ENCODE data around the gene LDHD.
"Not testable (repeated sequence)": the region's sequence is repeated elsewhere in the genome, so short reads cannot be mapped to it uniquely, and the experiment has no call there.

LDHD gene

GRCh38 chr16:75131081-75131480, 14.5 kb upstream of the LDHD start:
- no peak overlapping the region for H3K9ac ChIP-seq (ENCODE audit: low read depth in 1 of 2, low read length in 2 of 2)
- H3K4me1 ChIP-seq (ENCODE audit: control insufficient read depth in 1 of 2, insufficient read depth in 2 of 2, low read length in 2 of 2), result no peaks in the 10 kb centered on the region
- H3K9me3 ChIP-seq (ENCODE audit: control insufficient read depth in 1 of 2, low read length in 2 of 2), result peaks cover 0 to 6% of the 10 kb centered on the region in 2 donors
- H3K4me3 ChIP-seq (ENCODE audit: low read depth in 1 of 2, low read length in 2 of 2), result no peak overlapping the region
- no peaks in the 10 kb centered on the region for H3K36me3 ChIP-seq (ENCODE audit: control insufficient read depth in 1 of 2, insufficient read depth in 2 of 2, low read length in 2 of 2)
- no peaks in the 10 kb centered on the region for H3K27me3 ChIP-seq (ENCODE audit: control insufficient read depth in 1 of 2, insufficient read depth in 2 of 2, low read length in 2 of 2)
- no peak overlapping the region for H3K27ac ChIP-seq (ENCODE audit: low read depth, low read length)

- H3K4me3 ChIP-seq (ENCODE audit: low read depth in 1 of 2, low read length in 2 of 2), result no peak overlapping the region
- no peak overlapping the region for H3K9ac ChIP-seq (ENCODE audit: low read depth in 1 of 2, low read length in 2 of 2)
- no peaks in the 10 kb centered on the region for H3K27me3 ChIP-seq (ENCODE audit: control insufficient read depth in 1 of 2, insufficient read depth in 2 of 2, low read length in 2 of 2)
- no peak overlapping the region for H3K27ac ChIP-seq (ENCODE audit: low read depth, low read length)
- H3K36me3 ChIP-seq (ENCODE audit: control insufficient read depth in 1 of 2, insufficient read depth in 2 of 2, low read length in 2 of 2), result no peaks in the 10 kb centered on the region
- H3K9me3 ChIP-seq (ENCODE audit: control insufficient read depth in 1 of 2, low read length in 2 of 2), result peaks cover 0 to 6% of the 10 kb centered on the region in 2 donors
- H3K4me1 ChIP-seq (ENCODE audit: control insufficient read depth in 1 of 2, insufficient read depth in 2 of 2, low read length in 2 of 2), result no peaks in the 10 kb centered on the region
Observed at GRCh38 chr16:75130150-75130771, 13.7 kb upstream of the LDHD start.

- H3K27ac ChIP-seq (ENCODE audit: low read depth, low read length); H3K27me3 ChIP-seq (ENCODE audit: control insufficient read depth in 1 of 2, insufficient read depth in 2 of 2, low read length in 2 of 2); H3K9ac ChIP-seq (ENCODE audit: low read depth in 1 of 2, low read length in 2 of 2); H3K9me3 ChIP-seq (ENCODE audit: control insufficient read depth in 1 of 2, low read length in 2 of 2); H3K36me3 ChIP-seq (ENCODE audit: control insufficient read depth in 1 of 2, insufficient read depth in 2 of 2, low read length in 2 of 2); H3K4me1 ChIP-seq (ENCODE audit: control insufficient read depth in 1 of 2, insufficient read depth in 2 of 2, low read length in 2 of 2); H3K4me3 ChIP-seq (ENCODE audit: low read depth in 1 of 2, low read length in 2 of 2): not testable (repeated sequence)
Observed at GRCh38 chr16:75129421-75130149, 13.0 kb upstream of the LDHD start.

- Histone ChIP-seq H3K4me3 (ENCODE audit: low read depth in 1 of 2, low read length in 2 of 2) (no peak overlapping the region), H3K27me3 (ENCODE audit: control insufficient read depth in 1 of 2, insufficient read depth in 2 of 2, low read length in 2 of 2) (no peaks in the 10 kb centered on the region), H3K27ac (ENCODE audit: low read depth, low read length) (no peak overlapping the region), H3K4me1 (ENCODE audit: control insufficient read depth in 1 of 2, insufficient read depth in 2 of 2, low read length in 2 of 2) (no peaks in the 10 kb centered on the region), H3K36me3 (ENCODE audit: control insufficient read depth in 1 of 2, insufficient read depth in 2 of 2, low read length in 2 of 2) (no peaks in the 10 kb centered on the region), H3K9me3 (ENCODE audit: control insufficient read depth in 1 of 2, low read length in 2 of 2) (peaks cover 0 to 6% of the 10 kb centered on the region in 2 donors), H3K9ac (ENCODE audit: low read depth in 1 of 2, low read length in 2 of 2) (no peak overlapping the region)
Observed at GRCh38 chr16:75127713-75128415, 11.3 kb upstream of the LDHD start.

- no peaks in the 10 kb centered on the region for H3K4me1 ChIP-seq (ENCODE audit: control insufficient read depth in 1 of 2, insufficient read depth in 2 of 2, low read length in 2 of 2)
- H3K9ac ChIP-seq (ENCODE audit: low read depth in 1 of 2, low read length in 2 of 2), result no peak overlapping the region
- H3K27me3 ChIP-seq (ENCODE audit: control insufficient read depth in 1 of 2, insufficient read depth in 2 of 2, low read length in 2 of 2), result no peaks in the 10 kb centered on the region
- H3K27ac ChIP-seq (ENCODE audit: low read depth, low read length), result no peak overlapping the region
- H3K4me3 ChIP-seq (ENCODE audit: low read depth in 1 of 2, low read length in 2 of 2), result no peak overlapping the region
- H3K36me3 ChIP-seq (ENCODE audit: control insufficient read depth in 1 of 2, insufficient read depth in 2 of 2, low read length in 2 of 2), result no peaks in the 10 kb centered on the region
- H3K9me3 ChIP-seq (ENCODE audit: control insufficient read depth in 1 of 2, low read length in 2 of 2), result peaks cover 11 to 15% of the 10 kb centered on the region in 2 donors
Observed at GRCh38 chr16:75122609-75123008, 6.0 kb upstream of the LDHD start.

- Histone ChIP-seq H3K36me3 (ENCODE audit: control insufficient read depth in 1 of 2, insufficient read depth in 2 of 2, low read length in 2 of 2) (no peaks in the 10 kb centered on the region), H3K27me3 (ENCODE audit: control insufficient read depth in 1 of 2, insufficient read depth in 2 of 2, low read length in 2 of 2) (no peaks in the 10 kb centered on the region), H3K27ac (ENCODE audit: low read depth, low read length) (no peak overlapping the region), H3K4me1 (ENCODE audit: control insufficient read depth in 1 of 2, insufficient read depth in 2 of 2, low read length in 2 of 2) (no peaks in the 10 kb centered on the region), H3K4me3 (ENCODE audit: low read depth in 1 of 2, low read length in 2 of 2) (no peak overlapping the region), H3K9me3 (ENCODE audit: control insufficient read depth in 1 of 2, low read length in 2 of 2) (peaks cover 11 to 12% of the 10 kb centered on the region in 2 donors), H3K9ac (ENCODE audit: low read depth in 1 of 2, low read length in 2 of 2) (no peak overlapping the region)
Observed at GRCh38 chr16:75121949-75122568, 5.5 kb upstream of the LDHD start.

- Histone ChIP-seq H3K9me3 (ENCODE audit: control insufficient read depth in 1 of 2, low read length in 2 of 2) (peaks cover 11% of the 10 kb centered on the region in 2 donors), H3K4me3 (ENCODE audit: low read depth in 1 of 2, low read length in 2 of 2) (no peak overlapping the region), H3K9ac (ENCODE audit: low read depth in 1 of 2, low read length in 2 of 2) (no peak overlapping the region)
Observed at GRCh38 chr16:75120253-75120652, 3.7 kb upstream of the LDHD start.

GRCh38 chr16:75118943-75119539, 2.5 kb upstream of the LDHD start:
- Histone ChIP-seq H3K36me3 (ENCODE audit: control insufficient read depth in 1 of 2, insufficient read depth in 2 of 2, low read length in 2 of 2) (no peaks in the 10 kb centered on the region), H3K9ac (ENCODE audit: low read depth in 1 of 2, low read length in 2 of 2) (no peak overlapping the region), H3K27ac (ENCODE audit: low read depth, low read length) (no peak overlapping the region), H3K4me1 (ENCODE audit: control insufficient read depth in 1 of 2, insufficient read depth in 2 of 2, low read length in 2 of 2) (peaks cover 0 to 7% of the 10 kb centered on the region in 2 donors), H3K27me3 (ENCODE audit: control insufficient read depth in 1 of 2, insufficient read depth in 2 of 2, low read length in 2 of 2) (no peaks in the 10 kb centered on the region), H3K4me3 (ENCODE audit: low read depth in 1 of 2, low read length in 2 of 2) (no peak overlapping the region), H3K9me3 (ENCODE audit: control insufficient read depth in 1 of 2, low read length in 2 of 2) (peaks cover 11% of the 10 kb centered on the region in 2 donors)

More at GRCh38 chr16:75120253-75120652, 3.7 kb upstream of the LDHD start:
- no peak overlapping the region for H3K27ac ChIP-seq (ENCODE audit: low read depth, low read length)
- peaks cover 0 to 7% of the 10 kb centered on the region in 2 donors for H3K4me1 ChIP-seq (ENCODE audit: control insufficient read depth in 1 of 2, insufficient read depth in 2 of 2, low read length in 2 of 2)
- H3K27me3 ChIP-seq (ENCODE audit: control insufficient read depth in 1 of 2, insufficient read depth in 2 of 2, low read length in 2 of 2), result no peaks in the 10 kb centered on the region
- H3K36me3 ChIP-seq (ENCODE audit: control insufficient read depth in 1 of 2, insufficient read depth in 2 of 2, low read length in 2 of 2), result no peaks in the 10 kb centered on the region

GRCh38 chr16:75116911-75117245, 298 bp upstream of the LDHD start:
- Histone ChIP-seq H3K4me3 (ENCODE audit: low read depth in 1 of 2, low read length in 2 of 2) (peak overlapping the region in 1 of 2 donors; percentile 72), H3K27me3 (ENCODE audit: control insufficient read depth in 1 of 2, insufficient read depth in 2 of 2, low read length in 2 of 2) (no peaks in the 10 kb centered on the region), H3K4me1 (ENCODE audit: control insufficient read depth in 1 of 2, insufficient read depth in 2 of 2, low read length in 2 of 2) (peaks cover 12 to 14% of the 10 kb centered on the region in 2 donors), H3K27ac (ENCODE audit: low read depth, low read length) (no peak overlapping the region), H3K9me3 (ENCODE audit: control insufficient read depth in 1 of 2, low read length in 2 of 2) (peaks cover 7 to 8% of the 10 kb centered on the region in 2 donors), H3K9ac (ENCODE audit: low read depth in 1 of 2, low read length in 2 of 2) (no peak overlapping the region), H3K36me3 (ENCODE audit: control insufficient read depth in 1 of 2, insufficient read depth in 2 of 2, low read length in 2 of 2) (no peaks in the 10 kb centered on the region)
